ENCODE results near the gene C3. TPM values are rescaled to one million over a fixed set of nuclear protein-coding genes. Genes with fewer than 3 reads are reported as not detected.

C3 gene
- total RNA-seq, 4 donors from 2014 or later, result 393 to 1,020 (median 677) TPM

GRCh38 chr19:6737284-6737872, 16.9 kb upstream of the C3 start, which contains the start of gene GPR108:
Gene GPR108 (minus strand): TSS chr19:6737580. CDS start chr19:6737576, 4 bp downstream.
- Histone ChIP-seq H3K9me3 (no peaks in the 10 kb centered on the region), H3K4me3 (peak within 1 kb of the TSS; percentile 83 to 95 (median 88)), H3K27me3 (no peaks in the 10 kb centered on the region), H3K27ac (replicated peaks in 1 of 4) (peak within 1 kb of the TSS; percentile 95 to 99 (median 97)), H3K4me1 (peaks cover 37 to 68% (median 49%) of the 10 kb centered on the region in 4 donors), H3K36me3 (peaks cover 5 to 22% (median 20%) of the 10 kb centered on the region in 4 donors)
- 0% methylated on average over 22 of the region's 55 CpGs for WGBS
- peak; percentile 100 for DNase-seq (ENCODE audit: extremely low spot score)
- intact Hi-C loops (cut with DNase I), result loop anchor here (5.0 to 10.0 kb wide), 3 partner anchors 103 to 220 kb away; no protein-coding TSS in a partner anchor
- TF ChIP-seq POLR2A (IDR thresholded peaks at IDR 0.05; ENCODE audit: low read depth) (no peak), POLR2AphosphoS5 (IDR thresholded peaks at IDR 0.05) (peak; percentile 29 to 76), EP300 (IDR thresholded peaks at IDR 0.05) (no peak)
- TF ChIP-seq, protein P1, sequence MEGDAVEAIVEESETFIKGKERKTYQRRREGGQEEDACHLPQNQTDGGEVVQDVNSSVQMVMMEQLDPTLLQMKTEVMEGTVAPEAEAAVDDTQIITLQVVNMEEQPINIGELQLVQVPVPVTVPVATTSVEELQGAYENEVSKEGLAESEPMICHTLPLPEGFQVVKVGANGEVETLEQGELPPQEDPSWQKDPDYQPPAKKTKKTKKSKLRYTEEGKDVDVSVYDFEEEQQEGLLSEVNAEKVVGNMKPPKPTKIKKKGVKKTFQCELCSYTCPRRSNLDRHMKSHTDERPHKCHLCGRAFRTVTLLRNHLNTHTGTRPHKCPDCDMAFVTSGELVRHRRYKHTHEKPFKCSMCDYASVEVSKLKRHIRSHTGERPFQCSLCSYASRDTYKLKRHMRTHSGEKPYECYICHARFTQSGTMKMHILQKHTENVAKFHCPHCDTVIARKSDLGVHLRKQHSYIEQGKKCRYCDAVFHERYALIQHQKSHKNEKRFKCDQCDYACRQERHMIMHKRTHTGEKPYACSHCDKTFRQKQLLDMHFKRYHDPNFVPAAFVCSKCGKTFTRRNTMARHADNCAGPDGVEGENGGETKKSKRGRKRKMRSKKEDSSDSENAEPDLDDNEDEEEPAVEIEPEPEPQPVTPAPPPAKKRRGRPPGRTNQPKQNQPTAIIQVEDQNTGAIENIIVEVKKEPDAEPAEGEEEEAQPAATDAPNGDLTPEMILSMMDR (IDR thresholded peaks at IDR 0.05), result no peak

GRCh38 chr19:6736917-6737283, 16.4 kb upstream of the C3 start:
- 6% methylated on average over 3 of the region's 16 CpGs for WGBS
- intact Hi-C loops (cut with DNase I), result loop anchor here (5.0 to 10.0 kb wide), 3 partner anchors 102 to 220 kb away; no protein-coding TSS in a partner anchor
- H3K4me1 ChIP-seq, result peaks cover 32 to 63% (median 44%) of the 10 kb centered on the region in 4 donors
- no peaks in the 10 kb centered on the region for H3K27me3 ChIP-seq
- peaks cover 9 to 27% (median 22%) of the 10 kb centered on the region in 4 donors for H3K36me3 ChIP-seq
- DNase-seq (ENCODE audit: extremely low spot score), result no peak
- peak overlapping the region; percentile 95 to 99 (median 97) for H3K27ac ChIP-seq (replicated peaks in 1 of 4)
- H3K4me3 ChIP-seq, result peak overlapping the region; percentile 74 to 93 (median 84)
- H3K9me3 ChIP-seq, result no peaks in the 10 kb centered on the region
- no peak for TF ChIP-seq EP300 (IDR thresholded peaks at IDR 0.05)
- TF ChIP-seq, protein P1 (IDR thresholded peaks at IDR 0.05), result peak in 1 of 3 experiments; percentile 3
- TF ChIP-seq POLR2A (IDR thresholded peaks at IDR 0.05; ENCODE audit: low read depth), result no peak

- 42% methylated on average over 14 of the region's 25 CpGs for WGBS
- peaks cover 14 to 32% (median 26%) of the 10 kb centered on the region in 4 donors for H3K36me3 ChIP-seq
- no peaks in the 10 kb centered on the region for H3K9me3 ChIP-seq
- intact Hi-C loops (cut with DNase I), result loop anchor here (5.0 to 10.0 kb wide), 3 partner anchors 102 to 219 kb away; no protein-coding TSS in a partner anchor
- H3K27me3 ChIP-seq, result no peaks in the 10 kb centered on the region
- peak; percentile 94 for DNase-seq (ENCODE audit: extremely low spot score)
- TF ChIP-seq, protein P1 (IDR thresholded peaks at IDR 0.05), result peak; percentile 32 to 68 (median 61)
- peak; percentile 69 to 77 for TF ChIP-seq POLR2AphosphoS5 (IDR thresholded peaks at IDR 0.05)
- no peak for TF ChIP-seq EP300 (IDR thresholded peaks at IDR 0.05)
- no peak for TF ChIP-seq POLR2A (IDR thresholded peaks at IDR 0.05; ENCODE audit: low read depth)
- peaks cover 29 to 57% (median 39%) of the 10 kb centered on the region in 4 donors for H3K4me1 ChIP-seq
- H3K27ac ChIP-seq (replicated peaks in 1 of 4), result peak overlapping the region; percentile 95 to 99 (median 97)
- H3K4me3 ChIP-seq, result peak overlapping the region; percentile 74 to 93 (median 84)
Observed at GRCh38 chr19:6736169-6736916, 15.9 kb upstream of the C3 start.

GRCh38 chr19:6735181-6735911, 14.9 kb upstream of the C3 start:
- WGBS, result 73% methylated on average over 15 of the region's 15 CpGs
- Histone ChIP-seq H3K9me3 (no peaks in the 10 kb centered on the region), H3K36me3 (peaks cover 18 to 41% (median 35%) of the 10 kb centered on the region in 4 donors), H3K27ac (replicated peaks in 1 of 4) (peak overlapping the region; percentile 95 to 99 (median 97)), H3K27me3 (no peaks in the 10 kb centered on the region), H3K4me1 (peaks cover 29 to 50% (median 36%) of the 10 kb centered on the region in 4 donors), H3K4me3 (peak overlapping the region in 1 of 4 donors; percentile 93)
- no peak for DNase-seq (ENCODE audit: extremely low spot score)
- TF ChIP-seq, protein P1 (IDR thresholded peaks at IDR 0.05), result no peak
- no peak for TF ChIP-seq POLR2AphosphoS5 (IDR thresholded peaks at IDR 0.05)
- no peak for TF ChIP-seq POLR2A (IDR thresholded peaks at IDR 0.05; ENCODE audit: low read depth)
- TF ChIP-seq EP300 (IDR thresholded peaks at IDR 0.05), result no peak
- intact Hi-C loops (cut with DNase I), result loop anchor here (5.0 to 10.0 kb wide), 3 partner anchors 101 to 218 kb away; no protein-coding TSS in a partner anchor

Data from esophagus muscularis mucosa (tissue), 4 donors.